Stomach (tissue), 4 donors: Measurements from ENCODE around the gene TMEM200B.

ENCODE experiments used
- EP300 ChIP-seq: sonication (generic); formaldehyde crosslinking; IDR thresholded peaks from one replicate; pipeline ENCODE4 v1.6.1; 2017; ENCODE audit warnings: antibody characterized with exemption
- POLR2A ChIP-seq, 4 donors: fragments of 450-650 bp; IDR thresholded peaks; one replicate each; pipeline ENCODE4 v1.6.1; 2016; ENCODE audit warnings: antibody characterized with exemption in 4 of 4, control low read depth in 2 of 4, mild to moderate bottlenecking in 1 of 4, moderate library complexity in 1 of 4
- TF ChIP-seq, protein P1 (sequence below), 7 experiments: fragments of 450-650 bp in 4 of 7; fragments of 200-600 bp in 3 of 7; sonication (generic) in 3 of 7; IDR thresholded peaks; one replicate each; pipeline ENCODE4 v1.5.1; 2016 to 2019; ENCODE audit warnings: antibody characterized with exemption in 7 of 7, control low read depth in 2 of 7, mild to moderate bottlenecking in 1 of 7

GRCh38 chr1:29114654-29115053, 9.0 kb downstream of the TMEM200B start:
- TF ChIP-seq, protein P1, sequence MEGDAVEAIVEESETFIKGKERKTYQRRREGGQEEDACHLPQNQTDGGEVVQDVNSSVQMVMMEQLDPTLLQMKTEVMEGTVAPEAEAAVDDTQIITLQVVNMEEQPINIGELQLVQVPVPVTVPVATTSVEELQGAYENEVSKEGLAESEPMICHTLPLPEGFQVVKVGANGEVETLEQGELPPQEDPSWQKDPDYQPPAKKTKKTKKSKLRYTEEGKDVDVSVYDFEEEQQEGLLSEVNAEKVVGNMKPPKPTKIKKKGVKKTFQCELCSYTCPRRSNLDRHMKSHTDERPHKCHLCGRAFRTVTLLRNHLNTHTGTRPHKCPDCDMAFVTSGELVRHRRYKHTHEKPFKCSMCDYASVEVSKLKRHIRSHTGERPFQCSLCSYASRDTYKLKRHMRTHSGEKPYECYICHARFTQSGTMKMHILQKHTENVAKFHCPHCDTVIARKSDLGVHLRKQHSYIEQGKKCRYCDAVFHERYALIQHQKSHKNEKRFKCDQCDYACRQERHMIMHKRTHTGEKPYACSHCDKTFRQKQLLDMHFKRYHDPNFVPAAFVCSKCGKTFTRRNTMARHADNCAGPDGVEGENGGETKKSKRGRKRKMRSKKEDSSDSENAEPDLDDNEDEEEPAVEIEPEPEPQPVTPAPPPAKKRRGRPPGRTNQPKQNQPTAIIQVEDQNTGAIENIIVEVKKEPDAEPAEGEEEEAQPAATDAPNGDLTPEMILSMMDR (IDR thresholded peaks at IDR 0.05), result no peak
- no peak for TF ChIP-seq POLR2A (IDR thresholded peaks at IDR 0.05)
- no peak for TF ChIP-seq EP300
